Upper lobe of left lung (tissue), 4 donors: ENCODE measurements around the gene CELSR1.

Experiments used
- EP300 ChIP-seq, 4 donors: sonication (generic); formaldehyde crosslinking; IDR thresholded peaks; one replicate each; pipeline ENCODE4 v1.5.1; 2017; ENCODE audit warnings: antibody characterized with exemption in 4 of 4, control low read depth in 2 of 4
- POLR2A ChIP-seq, 4 donors: fragments of 450-650 bp; IDR thresholded peaks; one replicate each; pipeline ENCODE4 v1.5.1; 2016 to 2017; ENCODE audit warnings: antibody characterized with exemption in 4 of 4, mild to moderate bottlenecking in 2 of 4
- TF ChIP-seq, protein P1 (sequence below), 6 experiments: fragments of 450-650 bp in 4 of 6; fragments of 200-600 bp in 2 of 6; sonication (generic) in 2 of 6; IDR thresholded peaks; one replicate each; pipeline ENCODE4 v1.5.1; 2016 to 2019; ENCODE audit warnings: antibody characterized with exemption in 6 of 6

DNA sequence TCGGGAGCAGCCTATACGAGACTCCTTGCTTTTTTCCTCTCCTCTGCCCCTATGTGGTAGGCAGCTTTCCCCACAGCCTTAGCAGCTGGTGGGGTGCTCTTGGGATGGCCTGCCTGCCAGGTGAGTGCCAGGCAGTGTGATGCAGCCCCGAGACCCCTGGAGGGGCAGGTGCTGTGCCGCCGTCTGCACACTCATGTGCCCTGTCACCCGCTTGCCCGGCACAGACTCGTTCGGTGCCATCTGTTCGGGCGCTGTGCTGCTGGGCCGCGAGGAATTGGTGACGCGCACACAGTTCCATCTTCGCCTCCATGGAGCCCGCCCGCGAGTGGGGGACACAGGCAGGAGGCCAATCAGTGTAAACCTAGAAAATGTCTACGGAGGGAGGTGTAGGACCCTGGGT lies 186.8 kb downstream of the CELSR1 start:
- TF ChIP-seq POLR2A (IDR thresholded peaks at IDR 0.05): no peak
- TF ChIP-seq, protein P1, sequence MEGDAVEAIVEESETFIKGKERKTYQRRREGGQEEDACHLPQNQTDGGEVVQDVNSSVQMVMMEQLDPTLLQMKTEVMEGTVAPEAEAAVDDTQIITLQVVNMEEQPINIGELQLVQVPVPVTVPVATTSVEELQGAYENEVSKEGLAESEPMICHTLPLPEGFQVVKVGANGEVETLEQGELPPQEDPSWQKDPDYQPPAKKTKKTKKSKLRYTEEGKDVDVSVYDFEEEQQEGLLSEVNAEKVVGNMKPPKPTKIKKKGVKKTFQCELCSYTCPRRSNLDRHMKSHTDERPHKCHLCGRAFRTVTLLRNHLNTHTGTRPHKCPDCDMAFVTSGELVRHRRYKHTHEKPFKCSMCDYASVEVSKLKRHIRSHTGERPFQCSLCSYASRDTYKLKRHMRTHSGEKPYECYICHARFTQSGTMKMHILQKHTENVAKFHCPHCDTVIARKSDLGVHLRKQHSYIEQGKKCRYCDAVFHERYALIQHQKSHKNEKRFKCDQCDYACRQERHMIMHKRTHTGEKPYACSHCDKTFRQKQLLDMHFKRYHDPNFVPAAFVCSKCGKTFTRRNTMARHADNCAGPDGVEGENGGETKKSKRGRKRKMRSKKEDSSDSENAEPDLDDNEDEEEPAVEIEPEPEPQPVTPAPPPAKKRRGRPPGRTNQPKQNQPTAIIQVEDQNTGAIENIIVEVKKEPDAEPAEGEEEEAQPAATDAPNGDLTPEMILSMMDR (IDR thresholded peaks at IDR 0.05): no peak
- TF ChIP-seq EP300 (IDR thresholded peaks at IDR 0.05): no peak
